Choroid plexus epithelial cell (primary cell): ENCODE results near the gene IARS2.

Experiments used
- DNase-seq: peaks from one replicate; pipeline ENCODE4 v3.0.0-alpha.2; 2010; ENCODE audit warnings: low read depth
- H3K4me3 ChIP-seq: 2 replicates; pipeline ENCODE4 v1.5.1; 2011; ENCODE audit warnings: low read depth, mild to moderate bottlenecking, control low read depth, low read length, moderate library complexity
- TF ChIP-seq, protein P1 (sequence below): conservative IDR thresholded peaks from 2 replicates; pipeline ENCODE4 v1.5.1; 2011; ENCODE audit warnings: low read depth, mild to moderate bottlenecking, control low read depth, inconsistent platforms, low read length, moderate library complexity

IARS2 gene

DNA sequence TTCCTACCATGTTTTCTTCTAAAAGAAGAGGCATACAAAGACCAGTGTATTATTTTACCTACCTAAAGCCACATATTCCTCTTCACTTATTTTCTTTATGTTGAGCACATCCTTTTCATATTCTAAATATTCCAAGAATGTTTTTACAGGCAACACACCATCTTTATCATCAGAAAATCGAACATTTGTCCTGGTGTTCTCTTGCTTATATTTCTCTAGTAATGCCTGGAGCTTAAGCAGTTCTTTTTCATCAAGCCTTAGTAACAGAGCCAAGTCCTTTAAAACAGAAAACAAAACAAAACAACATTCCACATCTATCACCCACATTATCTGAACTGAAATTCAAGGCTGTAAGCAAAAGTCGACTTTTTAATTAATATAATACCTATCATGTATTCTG, 88.7 kb downstream of the IARS2 start:
- TF ChIP-seq, protein P1, sequence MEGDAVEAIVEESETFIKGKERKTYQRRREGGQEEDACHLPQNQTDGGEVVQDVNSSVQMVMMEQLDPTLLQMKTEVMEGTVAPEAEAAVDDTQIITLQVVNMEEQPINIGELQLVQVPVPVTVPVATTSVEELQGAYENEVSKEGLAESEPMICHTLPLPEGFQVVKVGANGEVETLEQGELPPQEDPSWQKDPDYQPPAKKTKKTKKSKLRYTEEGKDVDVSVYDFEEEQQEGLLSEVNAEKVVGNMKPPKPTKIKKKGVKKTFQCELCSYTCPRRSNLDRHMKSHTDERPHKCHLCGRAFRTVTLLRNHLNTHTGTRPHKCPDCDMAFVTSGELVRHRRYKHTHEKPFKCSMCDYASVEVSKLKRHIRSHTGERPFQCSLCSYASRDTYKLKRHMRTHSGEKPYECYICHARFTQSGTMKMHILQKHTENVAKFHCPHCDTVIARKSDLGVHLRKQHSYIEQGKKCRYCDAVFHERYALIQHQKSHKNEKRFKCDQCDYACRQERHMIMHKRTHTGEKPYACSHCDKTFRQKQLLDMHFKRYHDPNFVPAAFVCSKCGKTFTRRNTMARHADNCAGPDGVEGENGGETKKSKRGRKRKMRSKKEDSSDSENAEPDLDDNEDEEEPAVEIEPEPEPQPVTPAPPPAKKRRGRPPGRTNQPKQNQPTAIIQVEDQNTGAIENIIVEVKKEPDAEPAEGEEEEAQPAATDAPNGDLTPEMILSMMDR = no peak
- no peak overlapping the region for H3K4me3 ChIP-seq
- peak; percentile 57 for DNase-seq

DNA sequence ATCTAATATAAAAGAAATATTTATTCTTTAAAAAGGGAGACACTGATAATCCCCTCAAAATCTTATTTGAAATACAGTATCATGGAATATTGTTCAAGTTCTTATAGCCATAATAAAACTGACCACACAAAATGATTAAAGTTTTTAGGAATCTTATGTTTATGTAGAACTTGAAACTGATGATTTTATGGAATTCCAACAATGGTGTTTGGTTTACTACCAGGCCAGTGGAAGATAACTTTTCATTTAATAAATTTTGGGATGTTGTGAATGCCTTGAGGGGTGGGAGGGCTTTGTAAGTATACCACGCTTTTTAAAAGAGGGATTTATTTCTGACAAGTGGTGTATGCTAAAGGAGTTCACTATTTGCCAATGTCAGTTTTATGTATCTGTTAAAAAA, 90.6 kb downstream of the IARS2 start:
- H3K4me3 ChIP-seq = no peak overlapping the region
- TF ChIP-seq, protein P1 = no peak
- DNase-seq = peak; percentile 19

DNA sequence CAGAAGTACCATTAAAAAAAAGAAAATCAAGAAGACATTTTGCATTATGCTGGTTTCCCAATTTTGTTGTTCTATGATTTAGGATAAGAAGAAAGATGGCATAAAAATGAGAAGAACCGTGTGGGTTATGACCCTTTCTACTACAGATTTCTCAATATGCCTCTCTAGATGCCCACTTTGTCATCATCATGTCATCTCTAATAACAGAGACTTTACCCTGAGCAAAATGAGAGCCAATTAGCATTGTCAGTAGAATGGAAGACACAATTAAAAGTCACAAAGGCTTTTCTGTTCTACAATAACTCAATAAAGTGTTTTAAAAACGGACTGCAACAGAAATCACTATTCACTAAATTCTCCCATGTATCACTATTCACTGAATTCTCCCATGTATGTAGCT, 92.8 kb downstream of the IARS2 start:
- H3K4me3 ChIP-seq = no peak overlapping the region
- no peak for DNase-seq
- TF ChIP-seq, protein P1 = no peak

DNA sequence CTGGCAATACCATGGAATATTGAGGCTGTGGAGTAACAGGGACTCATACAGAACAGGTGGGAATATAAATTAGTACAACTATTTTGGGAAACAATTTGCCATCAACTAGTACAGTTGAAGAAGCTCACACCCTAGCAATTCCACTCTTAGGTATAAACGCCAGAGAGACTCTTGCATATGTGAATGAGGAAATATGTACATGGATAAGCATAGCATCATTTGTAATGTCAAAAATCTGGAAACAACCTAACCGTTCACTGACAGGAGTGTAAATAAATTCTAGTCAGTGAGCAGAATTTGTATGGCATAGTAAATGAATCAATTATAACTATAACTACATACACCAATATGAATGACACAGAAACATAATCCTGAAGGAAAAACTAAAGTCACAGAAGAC, 94.6 kb downstream of the IARS2 start:
- TF ChIP-seq, protein P1 = no peak
- no peak for DNase-seq
- no peak overlapping the region for H3K4me3 ChIP-seq

DNA sequence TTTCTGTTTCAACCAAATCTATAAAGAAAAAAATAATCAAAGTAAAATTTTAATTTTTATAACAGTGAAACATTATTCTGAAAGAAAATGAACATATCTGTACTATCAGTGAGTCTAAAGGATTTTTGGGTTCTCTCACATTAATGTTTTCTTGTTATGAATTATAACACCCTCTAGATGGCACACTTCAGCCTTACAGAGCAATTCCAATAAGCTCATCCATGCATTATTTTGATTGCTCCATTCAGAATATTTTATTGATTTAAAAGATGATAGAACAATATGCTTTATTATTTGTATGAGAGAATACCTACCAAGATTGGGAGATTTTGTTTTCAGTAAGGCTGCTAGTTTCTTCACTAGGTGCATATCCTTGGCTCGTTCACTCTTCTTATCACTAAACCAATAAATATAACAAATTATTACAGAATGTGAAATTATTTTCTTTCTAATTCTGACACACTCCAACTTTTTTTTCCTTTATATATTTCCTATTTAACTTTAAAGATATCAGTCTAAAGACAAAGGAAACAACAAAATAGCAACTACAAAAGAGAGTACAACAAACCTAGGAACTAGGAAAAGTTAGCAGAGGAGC, 95.9 kb downstream of the IARS2 start:
- DNase-seq = peak; percentile 67
- H3K4me3 ChIP-seq = no peak overlapping the region
- TF ChIP-seq, protein P1 = peak; percentile 54

DNA sequence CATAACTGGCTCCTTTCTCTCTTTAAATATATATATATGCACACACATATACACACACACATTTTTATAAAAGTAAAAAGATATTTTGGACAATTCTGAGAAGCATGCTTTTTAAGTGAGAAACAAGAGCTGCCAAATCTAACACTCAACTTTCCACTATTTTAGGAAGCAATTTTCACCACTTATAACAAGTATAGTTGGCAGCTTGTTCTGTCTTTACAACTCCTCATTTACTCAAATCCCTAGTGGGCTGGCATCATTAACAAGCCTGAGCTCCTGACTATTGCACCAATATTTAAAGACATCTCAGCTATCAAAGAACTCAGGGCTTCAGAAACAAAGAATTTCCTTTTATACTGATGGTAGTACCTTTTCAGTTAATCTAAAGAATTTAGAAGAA, 101.8 kb downstream of the IARS2 start:
- DNase-seq = no peak

More for the DNA sequence above, 101.8 kb downstream of the IARS2 start:
- no peak overlapping the region for H3K4me3 ChIP-seq
- TF ChIP-seq, protein P1 = no peak
